SK-MEL-5 (cell line): ENCODE measurements around the gene SLC6A2. TPM values are rescaled to one million over a fixed set of nuclear protein-coding genes. Genes with fewer than 3 reads are reported as not detected.
A peak's percentile ranks its signal among the peaks of the same experiment; 100 is the strongest.

Source experiments
- DNase-seq: peaks from one replicate; pipeline ENCODE4 v3.0.0-alpha.2; 2016; ENCODE audit warnings: low read depth, low spot score
- in situ Hi-C: cut with HindIII; loops from 2 replicates; pipeline ENCODE4 v1.10.0; 2016; ENCODE audit warnings: low sequenced_read_pairs, high pct_unique_total_duplicates, low pct_unique_long_range_greater_than_20kb
- total RNA-seq: library from RNA; depleted of rRNA; stranded (reverse); fragments of >200 nt; shearing (Covaris generic); gene quantifications from 2 replicates; pipeline ENCODE4 v1.2.3, GENCODE V29; 2014

The SLC6A2 gene
- total RNA-seq, 1 experiment from 2014 or later: not detected

DNA sequence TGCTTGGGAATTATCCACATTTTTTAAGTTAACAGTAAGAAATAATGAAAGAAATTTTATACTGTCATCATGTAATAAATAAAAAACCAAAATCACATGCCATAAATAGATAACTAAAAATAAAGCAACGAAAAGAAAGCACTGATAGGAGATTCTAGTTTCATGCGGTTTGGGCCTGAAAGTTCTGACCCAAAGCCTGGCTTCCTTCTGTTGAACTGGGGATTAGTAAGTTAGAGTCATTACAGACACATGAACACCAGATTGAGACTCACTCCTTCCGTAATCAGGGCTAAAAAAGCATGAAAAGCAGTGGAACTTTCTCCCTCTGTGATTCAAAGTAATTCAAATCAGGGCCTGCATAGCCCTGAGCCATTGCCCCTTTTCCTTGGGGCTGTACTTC is 13.2 kb upstream of the SLC6A2 start:
- DNase-seq: no peak
- in situ Hi-C loops: no loop called here

DNA sequence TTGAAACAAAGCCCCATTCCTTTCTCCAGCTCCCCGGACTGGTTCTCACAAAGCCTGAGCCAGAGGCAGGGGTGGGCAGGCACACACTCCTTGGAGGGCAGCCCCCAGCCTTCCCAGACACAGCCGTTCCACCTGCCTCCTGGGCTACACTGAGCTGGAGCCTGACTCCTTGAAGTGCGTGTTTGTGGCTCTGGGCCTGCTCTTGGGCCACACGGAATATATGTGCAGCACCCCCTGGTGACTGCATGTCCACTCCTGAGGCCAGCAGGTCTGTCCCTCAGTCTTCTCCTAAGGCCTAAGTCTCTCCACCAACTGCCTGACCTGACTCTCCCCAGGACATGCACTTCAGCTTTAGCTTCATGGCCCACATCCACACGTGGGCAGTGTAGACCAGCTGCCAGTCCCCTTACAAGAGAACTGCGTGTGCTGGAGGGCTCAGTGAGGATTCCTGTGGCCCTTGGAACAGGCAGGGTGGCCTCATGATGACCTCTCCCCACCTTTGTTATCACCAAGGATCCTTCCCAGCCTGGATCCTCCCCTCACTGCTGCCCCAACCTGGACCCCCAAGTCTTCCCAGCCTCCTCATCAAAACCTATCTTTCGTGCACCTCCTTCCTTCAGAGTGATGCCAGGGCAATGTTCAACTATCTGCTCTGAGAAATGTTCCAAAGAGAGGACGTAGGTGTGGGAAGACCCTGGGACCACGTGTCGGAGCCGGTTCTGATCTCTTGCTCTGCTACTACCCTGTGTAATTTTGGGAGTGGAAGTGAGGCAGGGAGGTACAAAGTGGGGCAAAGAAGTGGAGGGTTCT is 12.4 kb upstream of the SLC6A2 start:
- peak; percentile 28 for DNase-seq
- in situ Hi-C loops: no loop called here

DNA sequence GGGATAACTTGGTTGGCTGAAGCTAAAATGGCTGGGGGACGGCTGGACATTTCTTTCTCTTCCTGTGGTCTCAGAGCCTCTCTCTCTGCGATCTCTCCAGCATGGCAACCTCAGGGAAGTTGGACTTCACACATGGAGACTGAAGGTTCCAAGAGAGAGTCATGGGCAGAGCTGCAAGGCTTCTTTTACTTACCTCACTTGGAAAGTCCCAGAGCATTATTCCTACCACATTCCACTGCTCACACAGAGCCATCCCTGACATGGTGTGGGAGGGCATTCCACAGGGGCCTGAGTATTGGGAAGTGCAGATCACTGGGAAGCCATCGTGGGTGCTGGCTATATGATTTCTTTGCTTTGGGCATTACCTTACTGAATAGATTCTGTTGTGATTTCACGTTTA is 9.8 kb upstream of the SLC6A2 start:
- DNase-seq: no peak
- in situ Hi-C loops: no loop called here

DNA sequence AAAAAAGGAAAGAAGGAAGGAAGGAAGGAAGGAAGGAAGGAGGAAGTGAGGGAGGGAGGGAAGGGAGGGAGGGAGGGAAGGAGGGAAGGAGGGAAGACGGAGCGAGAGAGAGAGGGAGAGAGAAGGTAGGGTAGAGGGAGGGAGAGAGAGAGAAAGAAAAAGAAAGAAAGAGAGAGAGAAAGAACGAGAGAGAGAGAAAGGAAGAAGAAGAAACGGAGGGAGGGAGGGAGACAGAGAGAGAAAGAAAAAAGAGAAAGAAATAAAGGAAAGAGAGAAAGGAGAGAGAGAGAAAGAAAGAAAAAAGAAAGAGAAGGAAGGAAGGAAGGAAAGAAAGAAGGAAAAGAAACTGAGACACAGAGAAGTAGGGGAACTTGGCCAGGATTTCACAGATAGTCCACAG is 8.4 kb upstream of the SLC6A2 start:
- in situ Hi-C loops: no loop called here
- DNase-seq: no peak

DNA sequence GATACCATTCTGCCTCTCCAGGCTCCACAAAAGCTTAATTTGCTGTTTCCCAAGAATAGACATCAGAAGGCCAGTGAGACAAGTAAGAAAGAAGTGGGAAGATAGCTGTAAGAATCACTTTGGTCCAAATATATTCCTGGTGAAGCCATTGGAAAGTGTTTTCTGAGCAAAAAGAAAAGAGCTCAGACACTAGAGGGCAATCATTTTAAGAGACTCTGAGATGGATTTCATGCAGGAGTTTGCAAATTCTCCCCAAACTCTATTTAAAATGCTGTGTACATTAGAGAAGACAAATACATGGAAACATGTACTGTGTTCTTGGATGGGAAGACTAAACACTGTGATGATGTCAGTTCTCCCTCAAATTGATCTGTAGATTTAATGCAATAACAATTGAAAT is 8.0 kb upstream of the SLC6A2 start:
- in situ Hi-C loops: no loop called here
- DNase-seq: no peak

DNA sequence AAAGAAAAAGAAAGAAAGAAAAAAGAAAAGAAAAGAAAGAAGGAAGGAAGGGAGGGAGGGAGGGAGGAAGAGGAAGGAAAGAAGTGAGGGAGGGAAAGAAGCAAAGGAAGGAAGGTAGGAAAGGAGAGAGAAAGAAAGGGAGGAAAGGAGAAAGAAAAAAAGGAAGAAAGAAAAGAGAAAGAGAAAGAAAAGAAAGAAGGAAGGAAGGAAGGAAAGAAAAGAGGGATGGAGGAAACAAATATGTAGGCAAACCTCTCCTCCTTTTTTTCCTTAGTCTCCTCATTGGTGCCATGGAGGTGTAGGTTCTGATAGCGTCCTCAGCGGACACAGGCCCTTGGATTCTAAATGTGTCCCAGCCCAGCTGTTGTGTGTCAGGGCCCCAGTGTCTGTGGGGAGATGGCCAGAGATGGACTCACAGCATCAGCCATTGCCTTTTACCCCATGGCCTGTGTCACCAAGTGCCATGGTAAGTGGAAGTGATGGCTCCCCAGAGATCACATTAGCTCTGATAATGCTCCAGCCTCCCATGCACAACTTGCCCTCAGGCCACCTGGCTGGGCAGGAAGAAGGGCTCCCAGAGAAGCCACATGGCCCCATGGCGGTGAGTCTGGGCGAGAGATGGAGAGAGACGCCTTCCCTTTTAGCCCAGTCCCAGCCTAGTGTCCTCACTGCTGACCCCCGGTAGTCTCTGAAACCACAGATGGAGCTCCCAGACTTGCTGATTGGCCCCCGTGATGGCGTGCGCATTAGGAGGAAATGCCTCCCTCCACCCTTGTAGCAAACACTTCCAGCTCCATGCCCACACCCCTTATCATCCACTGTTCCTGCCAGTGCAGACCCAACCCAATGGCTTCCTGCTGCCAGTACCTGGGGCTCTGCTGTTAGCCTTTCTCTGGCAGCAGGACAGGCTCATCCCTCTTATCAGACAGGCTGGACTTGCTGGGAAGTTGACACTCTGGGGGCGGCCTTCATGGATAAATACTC is 3.7 kb upstream of the SLC6A2 start:
- no peak for DNase-seq
- in situ Hi-C loops: no loop called here

DNA sequence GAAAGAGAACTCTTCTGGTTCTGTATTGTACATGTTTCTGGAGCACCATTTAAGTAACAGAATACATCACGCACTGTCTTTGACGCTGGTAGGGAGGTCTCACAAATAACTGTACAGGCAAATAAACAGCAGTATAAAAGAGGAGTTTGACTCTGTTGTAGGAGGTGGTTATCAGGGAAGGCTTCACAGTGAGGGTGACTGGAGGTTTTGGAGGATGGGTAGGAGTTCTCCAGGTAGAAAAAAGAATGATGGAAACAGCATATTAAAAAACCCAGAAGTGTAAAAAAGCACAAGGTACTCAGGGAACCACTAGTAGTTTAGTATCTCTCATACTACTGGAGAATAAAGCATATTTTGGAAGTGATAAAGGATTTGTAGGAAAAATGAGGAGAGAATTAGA is 2.7 kb upstream of the SLC6A2 start:
- in situ Hi-C loops: no loop called here
- no peak for DNase-seq

DNA sequence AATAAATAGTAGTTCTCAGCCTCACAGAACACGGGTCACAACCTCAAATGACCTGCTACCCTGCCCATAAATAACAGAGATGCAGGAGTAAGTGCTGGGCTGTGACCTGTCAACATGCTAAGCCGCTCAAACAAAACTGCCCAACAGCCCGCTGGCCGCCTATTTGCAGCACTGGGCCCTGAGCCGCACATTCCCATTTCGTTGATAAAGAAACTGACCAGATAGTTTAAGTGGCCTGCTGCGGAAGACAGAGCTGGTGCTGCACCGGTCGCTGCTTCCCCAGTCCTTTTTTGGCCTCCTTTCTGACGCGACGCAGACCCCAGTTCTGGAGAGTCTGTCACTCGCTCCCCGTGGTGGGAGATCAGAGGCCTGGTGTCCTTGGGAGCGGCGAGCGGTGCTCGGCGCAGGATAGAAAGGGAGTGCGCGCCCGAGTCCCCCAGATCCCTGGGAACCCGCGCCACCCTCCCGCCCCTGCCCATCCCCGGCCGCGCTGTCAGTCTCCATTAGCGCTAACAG is 349 bp upstream of the SLC6A2 start:
- in situ Hi-C loops: no loop called here
- no peak for DNase-seq

DNA sequence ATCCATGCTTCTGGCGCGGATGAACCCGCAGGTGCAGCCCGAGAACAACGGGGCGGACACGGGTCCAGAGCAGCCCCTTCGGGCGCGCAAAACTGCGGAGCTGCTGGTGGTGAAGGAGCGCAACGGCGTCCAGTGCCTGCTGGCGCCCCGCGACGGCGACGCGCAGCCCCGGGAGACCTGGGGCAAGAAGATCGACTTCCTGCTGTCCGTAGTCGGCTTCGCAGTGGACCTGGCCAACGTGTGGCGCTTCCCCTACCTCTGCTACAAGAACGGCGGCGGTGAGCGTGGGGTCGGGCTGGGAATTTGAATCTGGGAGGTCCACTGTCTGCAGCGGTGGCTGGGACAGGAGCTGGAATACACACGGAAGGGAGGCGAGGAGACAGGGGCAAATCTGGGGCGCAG is 904 bp downstream of the SLC6A2 start:
- no peak for DNase-seq
- in situ Hi-C loops: no loop called here

DNA sequence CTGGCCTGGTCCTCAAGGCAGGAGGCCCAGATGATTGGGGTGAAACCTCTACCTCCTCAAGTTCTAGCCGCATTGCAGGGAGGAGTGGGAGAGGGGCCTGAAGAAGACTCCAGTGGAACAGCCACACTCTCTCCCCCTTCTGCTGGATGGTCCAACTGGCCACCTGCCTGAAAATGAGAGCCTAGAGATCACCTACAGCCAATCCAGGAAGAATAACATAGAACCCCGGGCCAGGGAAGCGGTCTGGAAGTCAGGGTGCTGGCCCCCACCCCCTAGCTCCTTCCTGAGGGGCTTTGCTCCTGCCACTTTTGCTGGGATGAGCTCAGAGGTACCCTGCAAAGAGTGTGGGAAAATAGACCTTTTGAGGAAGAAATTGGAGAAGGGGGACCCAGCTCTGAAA is 1.8 kb downstream of the SLC6A2 start:
- in situ Hi-C loops: no loop called here
- no peak for DNase-seq

DNA sequence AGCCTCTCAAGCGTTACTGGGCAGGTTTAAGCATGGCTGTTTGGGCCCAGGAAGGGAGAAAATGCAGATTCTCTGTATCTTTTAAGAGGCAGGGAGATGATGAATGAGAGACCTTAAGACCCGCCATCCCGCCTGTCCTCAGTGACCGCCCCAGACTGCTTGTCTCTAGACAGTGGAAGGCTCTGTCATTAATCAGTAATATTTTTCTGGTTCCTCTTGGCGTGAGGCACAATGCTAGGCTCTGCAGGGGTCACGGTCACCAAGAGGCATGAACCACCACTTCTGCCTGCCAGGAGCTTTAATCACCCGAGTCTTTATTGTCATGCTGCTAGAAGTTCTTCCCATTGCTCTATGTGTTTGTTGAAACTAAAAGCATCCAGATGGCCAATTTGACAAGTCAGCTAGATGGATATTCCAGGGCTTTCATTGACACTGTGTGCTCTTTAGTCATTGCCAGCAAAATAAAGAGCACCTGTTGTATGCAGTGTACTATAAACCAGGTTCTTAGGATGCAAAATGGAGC is 3.2 kb downstream of the SLC6A2 start:
- in situ Hi-C loops: no loop called here
- DNase-seq: no peak

DNA sequence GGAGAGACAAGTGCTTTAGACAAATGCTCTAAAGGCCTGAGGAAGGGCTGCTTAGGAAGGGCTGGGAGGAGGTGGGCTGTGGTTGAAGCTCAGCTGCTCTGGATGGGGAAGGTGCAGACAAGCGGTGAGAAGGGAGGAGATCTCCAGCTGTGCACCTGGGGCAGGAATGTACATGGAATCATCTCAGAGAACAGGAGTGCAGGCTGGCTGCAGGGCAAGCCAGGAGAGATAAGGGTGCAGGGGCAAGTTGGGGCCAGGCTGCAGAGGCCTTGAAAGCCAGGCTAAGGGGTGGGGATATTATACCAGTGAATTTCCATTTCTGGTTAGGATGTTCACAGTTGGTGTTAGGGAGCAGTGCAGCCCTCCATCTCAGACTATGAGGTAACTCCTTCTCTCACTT is 4.2 kb downstream of the SLC6A2 start:
- in situ Hi-C loops: no loop called here
- no peak for DNase-seq

DNA sequence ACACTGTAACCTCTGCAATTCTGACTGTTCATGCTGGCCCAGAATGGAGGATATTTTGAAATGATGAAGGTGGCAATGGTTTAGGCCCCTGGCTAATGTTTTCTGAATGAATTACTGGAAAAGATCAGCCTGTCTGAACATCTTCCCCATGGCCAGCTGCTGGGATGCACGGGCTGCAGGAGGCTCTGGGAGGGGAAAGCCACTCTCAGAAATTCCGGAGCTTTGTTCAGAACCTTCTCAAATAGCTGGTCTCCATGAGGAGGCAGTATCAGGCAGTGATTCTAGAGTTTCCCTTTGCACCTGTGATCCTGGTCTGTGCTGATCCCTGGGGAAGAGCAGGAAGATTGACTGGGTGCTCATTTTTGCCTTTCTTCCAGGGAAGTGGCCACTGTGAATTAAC is 5.0 kb downstream of the SLC6A2 start:
- in situ Hi-C loops: no loop called here

DNA sequence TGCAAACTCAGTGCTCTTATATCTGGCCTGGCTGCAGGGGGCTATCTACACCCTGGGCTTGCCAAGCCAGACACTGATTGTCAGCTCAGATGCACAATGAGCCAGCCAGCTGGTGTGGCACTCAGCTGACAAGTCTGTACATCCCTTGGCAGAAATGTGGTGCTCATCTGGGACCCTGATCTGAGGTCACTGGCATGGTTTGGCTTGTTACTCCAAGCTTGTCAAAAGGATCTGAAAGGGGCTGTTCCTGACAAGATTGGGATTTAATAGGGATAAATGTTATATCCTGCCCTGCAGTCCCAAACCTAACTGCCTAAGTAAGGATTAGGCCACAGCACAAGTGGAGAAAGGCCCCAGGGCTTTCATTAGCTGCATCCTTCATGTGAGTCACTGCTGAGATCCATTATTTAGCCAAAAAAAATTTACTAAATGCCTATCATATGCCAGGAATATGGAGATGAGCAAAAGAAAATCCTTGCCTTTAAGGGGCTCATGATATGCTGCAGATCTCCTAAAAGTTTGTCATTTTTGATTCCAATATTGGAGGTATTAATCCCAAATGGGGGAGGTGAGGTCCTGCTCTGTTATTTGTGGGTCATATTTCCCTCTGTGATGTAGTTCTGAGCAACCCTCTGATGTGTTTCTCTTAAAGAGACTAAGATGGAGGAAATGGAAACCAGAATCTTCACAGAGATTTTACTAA is 6.3 kb downstream of the SLC6A2 start:
- in situ Hi-C loops: no loop called here
- no peak for DNase-seq

More for the DNA sequence above, 5.0 kb downstream of the SLC6A2 start:
- no peak for DNase-seq

DNA sequence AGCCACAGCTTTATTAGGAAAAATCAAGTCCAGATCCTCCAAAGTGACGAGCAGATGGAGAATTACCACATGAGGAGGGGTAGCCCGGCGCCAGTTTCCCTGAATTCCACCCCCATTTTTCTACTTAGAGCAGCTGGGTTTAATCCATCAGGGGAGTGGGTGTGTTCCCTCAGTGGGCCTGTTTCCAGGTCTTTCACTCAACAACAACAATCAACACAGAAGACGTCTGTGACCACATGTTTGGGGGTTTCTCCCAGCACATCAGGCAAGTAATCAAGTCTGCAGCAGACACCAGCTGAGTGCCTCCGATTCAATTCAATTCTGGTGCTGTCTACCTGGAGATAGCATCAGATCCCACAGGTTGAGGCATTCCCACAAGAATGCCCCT is 6.8 kb downstream of the SLC6A2 start:
- in situ Hi-C loops: no loop called here
- DNase-seq: no peak

DNA sequence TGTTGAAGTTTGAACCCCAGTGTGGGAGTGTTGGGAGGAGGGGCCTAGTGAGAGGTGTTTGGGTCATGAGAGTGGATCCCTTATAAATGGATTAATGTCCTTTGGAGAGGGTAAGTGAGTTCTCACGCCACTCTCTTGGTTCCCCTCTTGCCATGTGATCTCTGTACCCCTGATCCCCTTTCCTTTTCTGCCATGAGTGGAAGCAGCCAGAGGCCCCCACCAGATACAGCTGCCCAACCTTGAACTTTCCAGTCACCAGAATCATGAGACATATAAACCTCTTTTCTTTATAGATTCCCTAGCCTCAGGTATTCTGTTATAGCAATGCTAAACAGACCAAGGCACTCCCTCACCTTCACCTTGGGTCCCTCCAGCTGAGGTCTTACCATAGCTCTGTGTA is 7.4 kb downstream of the SLC6A2 start:
- in situ Hi-C loops: no loop called here
- DNase-seq: no peak

DNA sequence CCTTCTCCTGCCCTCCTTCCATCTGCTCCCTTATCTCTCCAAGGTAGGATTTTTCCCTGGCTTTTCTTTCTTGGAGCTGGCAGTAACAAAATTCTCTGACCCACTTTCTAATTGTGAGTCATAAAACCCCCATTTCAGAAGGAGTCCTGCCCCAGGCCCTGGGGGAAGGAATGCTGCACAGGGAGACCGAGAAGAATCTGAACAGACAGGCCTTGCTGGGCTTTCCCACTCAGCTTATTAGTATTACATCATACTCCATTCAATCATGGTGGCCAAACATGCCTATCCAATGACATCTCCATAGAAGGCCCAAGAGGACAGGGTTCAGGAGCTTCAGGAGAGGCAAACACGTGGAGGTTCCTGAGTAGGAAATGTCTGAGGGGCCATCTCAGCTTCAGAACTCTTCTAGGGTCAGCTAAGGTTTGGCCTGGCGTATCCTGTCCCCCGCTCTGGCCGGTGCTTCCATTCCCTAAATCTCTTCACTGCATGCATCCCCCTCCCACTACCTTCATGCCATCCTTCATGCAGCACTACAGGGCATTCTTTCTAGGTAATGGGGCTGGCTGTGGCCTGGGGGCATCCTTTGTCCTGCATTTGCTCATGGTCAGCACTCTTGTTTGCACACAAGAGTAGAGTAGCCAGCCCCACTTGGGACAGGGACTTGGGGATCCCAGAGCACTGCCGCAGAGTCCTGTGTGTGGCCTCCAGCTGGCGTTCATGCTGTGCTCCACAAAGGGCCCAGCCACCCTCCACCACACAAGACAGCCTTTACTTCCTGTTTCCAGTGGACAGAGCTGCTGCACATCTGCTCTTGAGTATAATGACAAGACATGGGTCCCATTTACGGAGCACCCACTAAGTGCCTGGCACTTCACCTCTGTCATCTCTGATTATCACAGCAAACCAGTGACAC is 8.2 kb downstream of the SLC6A2 start:
- in situ Hi-C loops: no loop called here
- DNase-seq: no peak
